HG02759 (cell line): Measurements from ENCODE around the gene KHDC4.

Experiments used
- ATAC-seq: cut with Tn5 transposase; IDR thresholded peaks from one replicate; pipeline ENCODE4 v1.9.1; 2021; ENCODE audit warnings: mild to moderate bottlenecking, moderate library complexity; ENCODE audit not compliant: unreplicated experiment

The KHDC4 gene

GRCh38 chr1:155877945-155878344 lies 56.3 kb downstream of the KHDC4 start:
- ATAC-seq: no peak

GRCh38 chr1:155873860-155874259 lies 60.4 kb downstream of the KHDC4 start:
- no peak for ATAC-seq

- ATAC-seq: no peak
Observed at GRCh38 chr1:155872527-155872926, 61.7 kb downstream of the KHDC4 start.

- ATAC-seq: no peak
Observed at GRCh38 chr1:155871390-155871789, 62.8 kb downstream of the KHDC4 start.

GRCh38 chr1:155867766-155868165 lies 66.4 kb downstream of the KHDC4 start:
- no peak for ATAC-seq

GRCh38 chr1:155864393-155864792 lies 69.8 kb downstream of the KHDC4 start:
- ATAC-seq: no peak
